Testis (tissue), 2 donors: Measurements from ENCODE around the gene TBC1D22A.

ENCODE experiments used
- POLR2A ChIP-seq: fragments of 450-650 bp; IDR thresholded peaks from one replicate; pipeline ENCODE4 v1.6.1; 2017; ENCODE audit warnings: antibody characterized with exemption, mild to moderate bottlenecking, moderate library complexity
- TF ChIP-seq, protein P1 (sequence below), 3 experiments: fragments of 450-650 bp in 2 of 3; fragments of 200-600 bp in 1 of 3; sonication (generic) in 1 of 3; IDR thresholded peaks; one replicate each; pipeline ENCODE4 v1.5.1; 2016 to 2019; ENCODE audit warnings: antibody characterized with exemption in 3 of 3, mild to moderate bottlenecking in 2 of 3, moderate library complexity in 1 of 3

DNA sequence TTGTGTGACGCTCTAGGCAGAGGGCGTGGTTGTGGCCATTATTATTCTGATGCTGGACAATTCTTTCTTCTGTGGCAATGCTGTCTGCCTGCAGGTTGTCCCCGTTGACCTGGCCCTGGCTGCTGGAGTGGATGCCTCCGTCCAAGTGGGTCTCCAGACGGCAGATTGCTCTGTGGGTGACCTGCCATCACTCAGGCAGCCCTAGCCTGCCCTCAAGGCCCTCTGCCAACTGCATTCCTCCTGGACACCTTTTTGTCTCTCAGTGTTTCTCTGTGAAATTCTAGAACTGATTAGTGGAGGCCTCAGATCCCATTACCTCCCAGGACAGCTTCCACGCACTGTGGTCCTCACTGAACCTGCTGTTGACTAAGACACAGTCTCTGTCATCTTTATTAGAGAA lies 86.7 kb downstream of the TBC1D22A start:
- TF ChIP-seq, protein P1, sequence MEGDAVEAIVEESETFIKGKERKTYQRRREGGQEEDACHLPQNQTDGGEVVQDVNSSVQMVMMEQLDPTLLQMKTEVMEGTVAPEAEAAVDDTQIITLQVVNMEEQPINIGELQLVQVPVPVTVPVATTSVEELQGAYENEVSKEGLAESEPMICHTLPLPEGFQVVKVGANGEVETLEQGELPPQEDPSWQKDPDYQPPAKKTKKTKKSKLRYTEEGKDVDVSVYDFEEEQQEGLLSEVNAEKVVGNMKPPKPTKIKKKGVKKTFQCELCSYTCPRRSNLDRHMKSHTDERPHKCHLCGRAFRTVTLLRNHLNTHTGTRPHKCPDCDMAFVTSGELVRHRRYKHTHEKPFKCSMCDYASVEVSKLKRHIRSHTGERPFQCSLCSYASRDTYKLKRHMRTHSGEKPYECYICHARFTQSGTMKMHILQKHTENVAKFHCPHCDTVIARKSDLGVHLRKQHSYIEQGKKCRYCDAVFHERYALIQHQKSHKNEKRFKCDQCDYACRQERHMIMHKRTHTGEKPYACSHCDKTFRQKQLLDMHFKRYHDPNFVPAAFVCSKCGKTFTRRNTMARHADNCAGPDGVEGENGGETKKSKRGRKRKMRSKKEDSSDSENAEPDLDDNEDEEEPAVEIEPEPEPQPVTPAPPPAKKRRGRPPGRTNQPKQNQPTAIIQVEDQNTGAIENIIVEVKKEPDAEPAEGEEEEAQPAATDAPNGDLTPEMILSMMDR (IDR thresholded peaks at IDR 0.05): no peak
- TF ChIP-seq POLR2A: no peak
